HG03354 (cell line): ENCODE results near the gene NACC1.
A peak's percentile ranks its signal among the peaks of the same experiment; 100 is the strongest.

Experiments
- ATAC-seq: cut with Tn5 transposase; IDR thresholded peaks from one replicate; pipeline ENCODE4 v1.9.1; 2021; ENCODE audit warnings: mild to moderate bottlenecking; ENCODE audit not compliant: unreplicated experiment, poor library complexity, severe bottlenecking

NACC1 gene

DNA sequence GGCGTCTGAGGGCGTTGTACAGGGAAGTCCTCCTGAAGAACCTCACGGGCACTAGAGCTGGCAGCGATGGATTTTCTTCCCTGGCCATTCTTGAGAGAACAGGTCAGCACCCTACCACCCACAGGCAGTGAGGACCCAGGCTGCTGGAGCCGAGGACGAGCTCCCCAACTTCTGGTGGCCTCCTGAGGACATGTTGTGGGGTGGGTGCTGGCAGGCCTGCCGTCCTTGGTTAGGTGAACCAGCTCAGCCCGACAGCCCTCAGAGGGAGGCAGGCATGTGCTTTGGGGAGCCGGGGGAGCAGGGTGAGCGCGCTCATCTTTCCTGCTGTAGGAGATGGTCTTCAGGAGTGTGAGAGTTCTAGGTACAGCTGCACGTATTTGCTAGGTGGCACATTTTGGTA lies 30.8 kb upstream of the NACC1 start:
- no peak for ATAC-seq

DNA sequence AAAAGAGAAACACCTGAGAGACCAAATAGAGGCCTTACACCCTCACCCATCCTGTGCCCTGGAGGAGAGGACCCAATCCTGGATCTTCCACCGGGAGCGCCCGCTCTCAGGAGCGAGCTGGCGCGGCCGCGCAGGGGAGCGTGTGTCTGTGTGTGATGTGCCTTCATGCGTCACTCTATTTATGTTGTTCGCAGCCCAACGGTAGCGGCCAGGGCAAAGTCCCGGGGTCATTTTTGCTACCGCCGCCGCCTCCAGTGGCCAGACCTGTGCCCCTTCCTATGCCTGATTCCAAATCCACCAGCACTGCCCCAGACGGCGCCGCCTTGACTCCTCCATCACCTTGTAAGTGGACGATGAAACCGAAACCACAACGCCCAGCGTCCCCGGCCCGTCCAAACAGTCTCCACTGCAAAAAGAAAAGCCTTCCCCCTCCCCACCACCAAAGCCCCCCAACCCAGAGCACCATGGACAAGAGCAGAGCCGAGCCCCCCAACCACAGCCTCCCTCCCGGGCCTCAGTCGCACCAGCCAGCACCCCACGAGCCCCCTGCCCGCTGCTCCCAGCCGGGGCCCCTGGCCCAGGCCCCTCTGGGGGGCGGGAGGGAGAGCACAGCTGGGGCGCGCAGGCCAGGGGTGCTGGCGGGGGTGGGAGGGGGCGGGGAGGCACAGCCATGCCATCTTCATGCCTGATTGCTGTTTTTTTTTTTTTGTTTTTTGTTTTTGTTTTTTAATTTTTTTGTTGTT lies 30.1 kb upstream of the NACC1 start:
- ATAC-seq, result no peak

DNA sequence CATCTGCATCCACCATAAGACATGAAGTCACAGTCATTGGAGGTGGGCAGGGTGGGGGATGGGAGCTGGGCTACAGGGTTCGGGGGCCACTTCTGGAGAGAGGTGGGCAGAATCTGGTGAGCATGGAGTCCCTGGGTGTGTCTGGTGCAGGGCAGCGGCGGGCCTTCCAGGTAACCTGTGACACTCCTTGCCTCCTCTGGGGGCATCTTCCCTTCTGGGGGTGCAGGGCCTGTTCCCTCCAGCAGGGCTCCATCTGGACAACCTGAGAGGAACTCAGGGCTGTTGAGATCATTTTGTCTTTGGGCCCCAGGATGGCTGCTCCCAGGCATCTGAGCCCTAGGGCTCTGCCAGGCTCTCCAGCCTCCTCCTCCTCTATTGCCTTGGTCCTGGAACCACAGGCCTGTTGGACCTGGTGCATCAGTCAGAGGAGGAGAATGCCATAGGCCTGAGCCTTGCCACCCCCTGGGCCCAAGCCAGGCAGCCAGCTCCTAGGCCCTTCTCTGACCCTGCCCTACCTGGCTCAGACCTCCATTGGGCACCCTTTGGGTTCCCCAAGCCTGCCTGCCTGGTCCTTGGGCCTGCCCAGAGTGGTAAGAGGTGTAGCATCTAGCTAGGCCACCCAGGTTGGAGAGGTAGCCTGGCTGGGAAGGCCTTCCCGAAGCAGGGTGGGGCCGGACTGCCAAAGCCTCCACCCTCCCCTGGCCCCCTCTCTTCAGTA lies 28.8 kb upstream of the NACC1 start:
- no peak for ATAC-seq

DNA sequence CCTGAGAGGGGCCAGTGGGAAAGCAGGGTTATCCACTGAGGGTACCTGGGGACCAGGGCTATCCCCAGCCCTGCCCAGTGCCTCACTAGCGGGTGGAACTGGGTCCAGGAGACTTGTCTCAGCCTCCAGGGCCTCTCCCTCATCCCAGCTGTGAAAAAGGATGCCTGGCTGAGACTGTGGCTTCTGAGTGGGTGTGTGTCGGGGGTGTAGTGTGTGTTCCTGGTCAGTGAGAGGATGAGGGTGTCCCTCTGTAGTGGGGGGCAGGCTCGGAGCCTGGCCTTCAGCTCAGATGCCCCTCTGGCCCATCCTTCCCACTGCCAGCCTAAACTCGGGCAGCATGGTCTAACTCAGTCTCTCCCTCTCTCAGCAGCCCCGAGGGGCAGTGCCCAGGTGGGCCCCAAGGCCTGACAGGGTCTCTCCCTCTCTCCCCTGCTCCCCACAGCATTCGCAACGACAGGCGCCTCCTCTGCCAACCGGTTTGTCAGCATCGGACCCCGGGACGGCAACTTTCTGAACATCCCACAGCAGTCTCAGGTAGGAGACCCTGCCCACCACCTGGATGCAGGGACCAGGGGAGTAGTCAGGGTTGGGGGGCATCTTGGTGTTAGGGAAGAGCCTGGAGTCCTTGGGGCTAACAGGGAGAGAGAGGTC lies 28.1 kb upstream of the NACC1 start:
- no peak for ATAC-seq

- no peak for ATAC-seq
Measured at GRCh38 chr19:13090511-13091231, 27.4 kb upstream of the NACC1 start.

GRCh38 chr19:13091400-13092157 lies 26.5 kb upstream of the NACC1 start:
- no peak for ATAC-seq

DNA sequence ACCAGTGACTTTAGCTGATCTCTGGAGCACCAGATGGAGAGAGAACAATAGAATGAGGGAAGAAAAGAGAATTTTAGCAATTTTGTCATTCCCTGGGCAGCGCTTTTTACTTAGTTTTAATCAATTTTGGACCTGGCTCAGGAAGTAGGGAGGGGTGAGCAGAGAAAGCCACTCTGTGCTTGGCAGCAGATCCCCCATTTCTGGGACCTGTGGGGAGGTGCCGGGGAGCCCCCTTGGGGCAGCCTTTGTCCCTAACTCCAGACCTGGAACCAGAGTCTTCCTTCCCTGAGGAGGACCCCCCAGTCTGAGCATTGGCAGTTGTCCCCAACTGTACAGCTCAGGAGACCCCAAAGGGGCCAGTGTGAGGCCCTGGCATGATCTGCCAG lies 25.9 kb upstream of the NACC1 start:
- no peak for ATAC-seq

DNA sequence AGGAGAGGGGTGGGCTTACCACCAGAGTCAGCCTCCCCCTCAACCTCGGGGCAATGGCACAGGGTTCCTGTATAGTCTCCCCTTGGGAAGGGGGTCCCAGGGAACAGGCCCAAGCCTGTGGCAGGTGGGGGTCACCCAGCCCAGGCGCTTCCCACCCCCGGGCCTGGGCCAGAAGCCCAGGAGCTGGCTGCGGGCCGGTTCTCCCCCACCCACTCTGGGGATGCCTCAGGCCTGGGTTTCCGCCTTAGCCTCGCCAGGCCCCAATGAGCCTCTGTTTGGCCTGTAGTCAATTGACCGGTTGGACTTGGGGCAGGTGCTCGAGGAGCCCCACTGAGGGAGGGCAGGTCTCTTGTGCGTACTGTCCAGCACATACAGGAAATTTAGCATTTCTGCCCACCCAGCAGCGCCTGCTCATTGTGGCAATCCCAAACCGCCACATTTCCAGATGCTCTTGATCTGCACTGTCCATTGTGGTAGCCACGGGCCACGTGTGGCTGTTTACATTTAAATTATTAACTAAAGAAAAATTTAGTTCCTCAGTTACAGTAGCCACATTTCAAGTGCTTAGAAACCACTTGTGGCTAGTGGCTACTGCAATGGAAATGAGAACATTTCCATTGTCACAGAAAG lies 25.3 kb upstream of the NACC1 start:
- ATAC-seq, result no peak

GRCh38 chr19:13093407-13094105 lies 24.5 kb upstream of the NACC1 start:
- ATAC-seq, result peak; percentile 63

DNA sequence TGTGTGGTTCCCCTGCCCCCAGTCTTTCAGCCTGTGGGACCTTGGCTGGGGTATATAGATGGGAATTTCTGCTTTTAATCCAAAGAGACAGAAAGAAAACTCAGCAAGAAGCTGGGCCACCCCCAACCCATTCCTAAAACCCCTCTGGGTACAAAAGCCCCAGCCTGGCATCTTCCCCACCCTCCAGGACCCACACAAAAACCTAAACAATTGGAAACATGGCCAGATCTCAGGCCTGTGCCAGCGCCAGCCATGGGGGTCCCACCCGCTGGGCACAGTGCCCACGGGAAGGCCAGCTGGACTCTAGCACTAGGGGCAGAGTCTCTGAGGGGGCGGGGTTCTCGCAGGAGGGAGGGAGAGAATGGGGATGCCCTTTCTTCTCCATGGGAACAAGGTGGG lies 24.0 kb upstream of the NACC1 start:
- ATAC-seq, result no peak

DNA sequence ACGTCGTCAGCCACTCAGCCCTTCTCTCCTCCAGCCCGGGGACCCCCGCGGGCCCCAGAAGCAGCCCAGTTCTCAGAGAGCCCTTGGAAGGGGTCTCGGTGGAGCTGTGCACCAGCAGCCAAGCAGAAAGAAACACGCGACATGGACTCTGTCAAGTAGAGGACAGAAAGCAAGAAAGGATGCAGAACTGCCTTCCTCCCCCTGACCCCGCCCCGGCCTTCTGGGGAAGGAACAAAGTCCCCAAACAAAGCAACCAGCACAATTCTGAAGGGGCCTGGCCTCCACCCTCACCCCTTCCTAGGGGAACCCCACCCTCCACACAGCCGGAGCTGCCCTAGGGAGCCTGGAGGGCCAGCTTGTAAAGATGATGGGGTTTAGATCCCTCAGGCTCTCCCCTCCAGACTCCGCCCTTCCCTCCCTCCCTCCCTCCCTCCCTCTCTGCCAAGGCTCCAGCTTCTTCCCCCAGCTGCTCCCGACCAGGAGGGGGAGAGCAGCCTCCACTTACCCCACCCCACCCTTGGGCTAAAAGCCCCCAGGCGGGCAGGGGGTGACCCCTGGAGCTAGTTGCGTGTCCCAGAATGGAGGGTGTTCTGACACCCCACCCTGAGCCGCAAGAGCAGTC lies 23.2 kb upstream of the NACC1 start:
- no peak for ATAC-seq

- no peak for ATAC-seq
Measured at GRCh38 chr19:13095393-13095784, 22.7 kb upstream of the NACC1 start.

- no peak for ATAC-seq
Measured at GRCh38 chr19:13095934-13096927, 21.8 kb upstream of the NACC1 start.

- no peak for ATAC-seq
Measured at GRCh38 chr19:13097033-13097462, 21.0 kb upstream of the NACC1 start.

- no peak for ATAC-seq
Measured at GRCh38 chr19:13097463-13098258, 20.4 kb upstream of the NACC1 start.
